DMS53 (cell line): Measurements from ENCODE around the gene SLAMF6.
A peak's percentile ranks its signal among the peaks of the same experiment; 100 is the strongest.

Experiments used
- DNase-seq: peaks from one replicate; lab custom pipeline; 2025; lab: John Stamatoyannopoulos, UW

SLAMF6 gene

DNA sequence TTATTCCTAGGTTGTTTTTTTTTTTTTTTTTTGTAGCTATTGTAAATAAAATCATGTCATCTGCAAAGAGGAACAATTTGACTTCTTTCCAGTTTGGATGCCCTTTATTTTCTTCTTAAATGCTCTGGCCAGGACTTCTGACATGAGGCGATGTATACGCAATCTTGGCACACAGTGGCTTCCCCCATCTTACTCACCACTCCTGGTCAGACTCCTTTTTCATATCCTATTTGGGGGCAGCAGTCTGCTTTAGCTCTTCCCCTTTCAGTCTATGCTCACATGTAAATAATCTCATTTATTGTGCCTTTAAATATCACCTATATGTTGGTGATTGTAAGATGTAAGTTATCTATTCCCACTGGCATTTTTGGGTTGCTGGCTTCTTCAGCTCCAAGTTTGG lies 56.1 kb downstream of the SLAMF6 start:
- DNase-seq, result no peak

DNA sequence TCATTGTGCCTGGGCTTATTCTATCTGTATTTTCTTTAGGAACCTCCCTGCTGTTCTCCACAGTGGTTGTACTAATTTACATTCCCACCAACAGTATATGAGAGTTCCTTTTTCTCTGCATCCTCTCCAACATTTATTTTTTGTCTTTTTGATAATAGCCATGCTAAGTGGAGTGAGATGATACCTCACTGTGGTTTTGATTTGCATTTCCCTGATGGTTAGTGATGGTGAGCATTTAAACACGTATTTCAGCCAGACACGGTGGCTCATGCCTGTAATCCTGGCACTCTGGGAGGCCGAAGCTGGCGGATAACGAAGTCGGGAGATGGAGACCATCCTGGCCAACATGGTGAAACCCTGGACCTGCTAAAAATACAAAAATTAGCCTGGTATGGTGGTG lies 57.9 kb downstream of the SLAMF6 start:
- DNase-seq, result no peak

DNA sequence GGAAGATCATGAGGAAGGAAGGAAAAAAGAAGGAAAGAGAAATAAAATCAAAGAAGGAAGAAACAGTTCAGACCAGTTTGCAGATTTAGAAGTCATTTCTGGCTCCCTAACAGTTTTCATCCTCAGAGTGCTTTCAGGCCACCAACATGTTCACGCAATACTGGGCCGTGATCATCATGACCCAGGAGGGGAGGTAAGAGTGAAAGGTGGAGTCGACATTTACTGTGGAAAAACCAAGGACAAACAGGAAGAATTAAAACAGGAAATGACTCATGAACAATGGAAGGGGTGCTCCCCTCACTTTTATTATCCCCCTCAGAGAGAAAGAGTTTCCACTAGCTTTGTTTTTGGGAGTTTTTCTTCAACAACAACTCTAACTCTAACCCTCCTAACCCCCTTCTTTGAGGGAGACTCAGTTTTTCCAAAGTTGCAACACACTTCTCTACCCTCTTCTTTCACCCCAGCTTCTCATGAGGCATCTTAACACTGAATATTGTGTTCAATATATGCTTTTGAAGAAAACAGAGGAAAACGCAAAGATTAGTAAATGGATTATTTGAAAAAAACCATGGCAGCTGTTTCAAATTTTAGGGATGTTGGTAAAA lies 62.3 kb downstream of the SLAMF6 start:
- peak; percentile 25 for DNase-seq

DNA sequence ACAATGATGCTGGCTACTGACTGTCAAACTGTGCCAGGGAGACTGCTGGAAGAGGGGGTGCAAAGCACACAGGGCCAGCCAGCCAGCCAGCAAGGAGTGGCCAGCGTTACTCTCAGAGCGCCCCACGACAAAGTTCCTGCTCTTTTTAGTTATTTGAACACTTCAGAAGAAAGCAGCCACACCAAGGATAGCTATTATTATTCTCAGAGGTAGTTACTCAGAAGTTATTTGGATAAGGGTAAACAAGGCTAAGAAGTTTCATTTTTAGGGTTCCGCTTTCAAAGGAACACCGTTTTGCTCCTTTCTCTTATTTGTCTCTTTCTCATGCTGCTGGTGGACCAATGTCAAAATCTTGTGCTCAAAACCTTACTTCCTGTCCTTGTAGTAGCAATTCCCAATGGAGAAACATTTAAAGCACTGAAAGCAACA lies 62.8 kb downstream of the SLAMF6 start:
- no peak for DNase-seq

DNA sequence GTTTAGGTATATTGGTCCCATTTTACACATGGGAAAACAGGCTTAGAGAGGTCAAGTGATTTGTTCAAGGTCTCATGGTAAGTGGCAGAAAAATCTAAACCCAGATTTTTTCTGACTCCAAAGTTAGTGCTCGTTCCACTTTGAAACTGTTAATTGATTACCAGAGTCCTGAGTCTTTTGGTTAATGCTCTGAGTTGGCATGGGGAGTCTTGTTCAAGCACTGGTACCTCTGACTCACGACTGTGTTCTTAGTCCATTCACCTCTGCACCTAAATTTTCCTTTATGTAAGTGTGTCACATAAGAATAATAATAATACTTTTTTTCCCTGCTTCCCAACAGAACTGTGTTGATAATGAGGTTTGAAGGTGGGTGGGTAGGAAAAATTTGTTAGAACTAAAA lies 63.4 kb downstream of the SLAMF6 start:
- DNase-seq, result no peak

DNA sequence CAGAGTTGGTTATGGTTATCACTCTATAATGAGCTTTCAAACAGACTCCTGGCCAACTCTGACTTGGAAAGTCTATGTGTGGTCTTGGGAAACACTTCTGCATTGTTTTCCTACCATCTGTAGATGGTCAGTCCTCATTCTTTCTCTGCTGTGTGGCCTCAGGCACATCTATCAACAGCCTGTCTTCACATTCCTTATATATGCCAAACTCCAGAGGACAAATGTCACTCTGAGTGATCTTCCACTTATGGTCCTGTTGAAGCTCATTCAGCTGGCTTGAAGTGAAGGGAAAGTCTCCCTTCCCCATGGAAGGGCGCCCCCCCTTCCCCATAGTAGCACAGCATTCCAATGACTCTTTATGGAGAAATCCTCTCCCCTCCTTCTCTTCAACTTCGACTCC lies 64.0 kb downstream of the SLAMF6 start:
- DNase-seq, result no peak

DNA sequence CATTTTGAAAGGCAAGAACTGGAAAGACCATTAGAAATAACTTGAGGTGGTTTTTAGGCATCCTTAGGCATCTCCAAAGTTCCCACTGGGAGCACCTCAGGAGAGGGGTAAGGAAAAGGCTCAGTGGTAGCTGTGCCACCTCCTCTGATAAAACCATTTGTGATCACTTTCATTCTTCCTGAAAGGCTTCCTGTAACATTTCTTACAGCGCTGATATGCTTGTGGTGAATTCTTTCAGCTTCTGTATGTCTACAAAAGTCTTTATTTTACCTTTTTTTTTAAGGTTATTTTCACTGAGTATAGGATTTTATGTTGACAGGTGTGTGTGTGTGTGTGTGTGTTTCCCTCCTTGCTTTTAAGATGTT lies 67.9 kb downstream of the SLAMF6 start:
- DNase-seq, result no peak

DNA sequence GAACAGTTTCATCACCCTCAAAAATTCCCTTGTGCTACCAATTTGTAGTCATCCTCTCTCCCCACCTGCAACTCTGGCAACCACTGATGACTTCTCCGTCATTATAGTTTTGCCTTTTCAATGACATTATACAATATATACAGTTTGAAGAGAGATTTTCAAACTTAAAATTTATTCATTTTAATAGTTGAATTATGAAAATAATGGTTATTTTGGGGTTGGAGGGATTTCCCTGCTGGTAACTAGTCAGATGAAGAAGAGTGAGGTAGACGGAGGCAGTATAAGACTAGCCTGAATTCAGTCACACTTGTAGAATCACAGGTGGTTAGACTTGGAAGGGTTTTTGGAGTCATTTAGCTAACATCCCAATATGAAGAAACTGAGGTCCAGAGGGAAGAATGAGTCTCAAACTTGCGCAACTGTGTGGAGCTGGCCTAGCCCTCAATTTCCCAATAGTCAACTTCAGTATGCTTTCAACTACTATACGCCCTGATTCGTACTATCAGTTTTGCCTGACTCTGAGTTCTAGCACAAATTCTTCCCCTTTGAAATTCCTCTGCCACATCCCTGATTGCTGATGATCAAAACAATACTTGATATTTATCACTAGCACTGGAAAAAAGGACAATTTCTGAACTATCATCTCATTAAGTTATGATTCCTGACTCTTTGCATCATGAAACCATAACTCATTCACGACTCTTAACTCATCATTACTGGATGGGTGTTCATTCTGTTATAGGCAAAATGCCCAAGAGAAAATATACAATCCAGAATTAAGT lies 68.5 kb downstream of the SLAMF6 start:
- no peak for DNase-seq

DNA sequence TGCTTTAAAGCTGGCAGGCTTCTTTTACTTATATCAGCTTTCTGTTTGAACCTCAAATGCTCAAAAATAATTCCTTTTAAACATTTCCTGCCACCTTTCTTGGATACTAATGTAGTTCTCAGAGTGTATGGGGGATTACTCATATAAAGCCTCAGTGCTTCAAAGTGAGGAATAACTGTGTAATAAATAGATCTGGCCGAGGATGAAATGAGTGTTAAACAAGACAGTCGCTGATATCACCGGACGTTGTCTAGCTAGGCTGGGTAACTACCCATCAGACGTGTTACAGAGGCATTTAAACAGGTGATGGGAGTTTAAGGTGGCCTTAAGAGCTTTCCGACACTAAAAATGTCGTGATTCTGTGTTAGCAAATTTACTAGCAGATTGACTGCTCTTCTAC lies 69.6 kb downstream of the SLAMF6 start:
- no peak for DNase-seq

DNA sequence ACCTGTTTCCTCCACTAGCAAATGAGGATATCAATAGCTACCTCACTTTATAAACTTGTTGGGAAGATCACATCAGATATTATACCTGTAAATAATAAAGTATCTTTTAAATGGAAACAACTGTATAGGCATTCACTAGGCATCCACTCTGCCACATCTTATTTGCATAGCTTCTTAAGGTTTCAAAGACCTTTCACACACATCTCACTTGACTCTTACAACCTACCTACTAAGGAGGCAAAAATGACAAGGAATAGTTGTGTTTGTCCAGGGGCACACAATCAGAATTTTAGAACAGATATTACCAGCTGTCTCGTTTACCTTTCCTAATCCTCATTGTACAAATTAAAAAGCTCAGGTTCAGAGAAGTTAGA lies 71.2 kb downstream of the SLAMF6 start:
- DNase-seq, result no peak

DNA sequence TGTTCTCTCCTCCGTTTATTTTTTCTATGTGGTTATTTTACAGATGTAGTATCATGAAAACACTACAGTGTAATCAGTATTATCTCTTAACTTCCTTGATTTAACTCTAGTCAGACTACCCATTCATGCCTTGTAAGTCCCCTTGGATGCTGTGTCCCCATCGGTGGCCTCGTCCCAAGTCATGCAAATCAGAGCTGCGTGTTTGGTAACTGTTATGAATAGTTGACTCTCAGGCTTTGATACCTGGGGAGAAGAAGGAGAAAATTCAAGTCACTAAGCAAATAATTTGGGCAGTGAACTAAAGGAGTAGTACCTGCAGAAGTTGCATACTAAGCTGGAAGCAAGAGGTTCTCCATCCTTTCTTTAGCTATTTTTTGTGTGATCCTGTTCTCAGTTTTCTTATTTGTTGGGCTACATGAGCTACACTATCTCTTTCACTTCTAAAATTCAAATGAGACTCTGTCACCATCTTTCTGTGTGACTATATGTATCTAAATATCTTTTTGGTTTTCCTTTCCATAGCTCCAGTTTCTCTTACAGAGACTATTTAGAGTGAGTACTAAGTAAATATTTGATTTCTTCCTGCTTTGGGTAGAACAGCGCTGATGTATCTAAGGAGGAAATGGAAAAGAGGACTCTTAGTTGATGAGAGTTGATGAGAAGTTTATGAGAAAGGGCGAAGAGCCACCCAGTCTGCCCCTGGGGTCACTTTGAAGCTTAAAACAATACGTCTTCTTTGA lies 71.8 kb downstream of the SLAMF6 start:
- DNase-seq, result peak; percentile 64

DNA sequence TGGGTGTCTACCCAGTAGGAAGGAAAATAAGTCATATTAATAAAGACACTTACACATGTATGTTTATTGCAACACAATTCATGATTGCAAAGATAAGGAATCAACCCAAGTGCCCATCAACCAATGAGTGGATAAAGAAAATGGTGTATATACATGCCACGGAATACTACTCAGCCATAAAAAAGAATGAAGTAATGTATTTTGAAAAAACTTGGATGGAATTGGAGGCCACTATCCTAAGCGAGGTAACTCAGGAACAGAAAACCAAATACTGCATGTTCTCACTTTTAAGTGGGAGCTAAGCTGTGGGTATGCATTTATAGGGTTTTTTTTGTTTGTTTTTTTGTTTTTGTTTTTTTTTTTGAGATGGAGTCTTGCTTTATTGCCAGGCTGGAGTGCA lies 73.6 kb downstream of the SLAMF6 start:
- DNase-seq, result no peak

DNA sequence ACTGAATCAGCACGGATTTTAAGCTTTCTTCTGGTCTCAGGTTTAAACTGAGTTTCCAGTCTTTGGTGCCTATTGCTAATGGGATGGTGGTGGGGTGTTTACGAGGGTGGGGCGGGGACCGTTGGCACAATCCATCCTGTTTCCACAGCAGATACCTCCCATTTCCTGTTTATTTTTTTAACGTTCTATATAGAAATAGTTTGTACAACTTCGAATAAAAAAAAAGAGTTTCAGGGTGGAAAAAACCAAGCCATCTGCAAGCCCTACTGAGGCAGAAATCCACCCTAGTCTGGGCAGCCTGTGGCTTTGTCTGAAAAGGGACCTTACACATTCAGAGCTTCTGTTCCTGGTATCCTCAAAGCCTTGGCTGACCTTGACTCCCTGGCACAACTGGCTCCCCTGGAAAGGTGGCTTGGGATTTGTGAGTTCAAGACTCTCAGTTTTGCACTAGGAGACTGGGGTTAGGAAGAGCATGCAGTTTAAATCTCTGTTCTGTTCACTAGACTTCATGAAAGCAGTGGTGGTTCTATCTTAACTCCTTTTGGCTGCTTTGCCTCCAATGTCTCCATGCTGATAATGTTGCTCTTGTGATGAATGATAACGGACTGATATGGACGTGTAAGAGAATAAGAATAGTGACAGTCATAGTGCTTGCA lies 76.0 kb downstream of the SLAMF6 start:
- no peak for DNase-seq

DNA sequence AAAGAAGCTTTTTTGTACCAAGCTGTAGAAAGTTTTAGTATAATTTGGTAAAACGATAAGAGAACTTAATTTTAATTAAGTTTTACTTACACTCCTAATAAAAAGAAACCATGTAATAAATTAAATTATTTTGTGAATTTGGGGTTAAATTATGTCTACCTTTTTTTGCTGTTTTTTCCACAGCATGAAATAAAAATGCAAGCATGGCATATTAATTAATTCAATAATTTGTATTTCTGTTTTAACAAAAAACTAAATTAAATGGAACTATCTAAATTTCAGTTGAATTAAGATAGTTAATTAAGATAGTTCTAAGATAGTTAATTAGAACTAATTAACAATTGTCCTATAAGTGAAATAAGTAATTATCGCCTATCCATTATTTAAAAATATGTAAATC lies 83.3 kb downstream of the SLAMF6 start:
- no peak for DNase-seq

DNA sequence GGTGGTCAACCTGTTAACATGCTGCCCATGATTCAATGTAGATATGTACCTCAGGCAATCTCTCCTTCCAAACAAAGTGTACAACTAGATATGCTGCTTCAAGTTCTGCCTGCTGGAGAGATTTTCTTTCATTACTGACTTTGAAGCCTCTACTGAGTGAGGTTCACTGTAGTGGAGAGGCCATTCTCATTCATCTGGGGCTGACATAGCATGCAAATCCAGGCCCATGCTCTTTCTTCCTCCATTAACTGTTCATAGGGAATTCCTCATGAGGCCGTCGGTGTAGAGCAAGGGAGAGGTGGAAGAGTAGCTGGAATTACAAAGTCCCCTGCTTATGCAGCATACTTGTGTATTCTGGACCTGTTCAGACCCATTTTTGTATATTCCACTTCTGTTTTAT lies 84.1 kb downstream of the SLAMF6 start:
- peak; percentile 13 for DNase-seq

DNA sequence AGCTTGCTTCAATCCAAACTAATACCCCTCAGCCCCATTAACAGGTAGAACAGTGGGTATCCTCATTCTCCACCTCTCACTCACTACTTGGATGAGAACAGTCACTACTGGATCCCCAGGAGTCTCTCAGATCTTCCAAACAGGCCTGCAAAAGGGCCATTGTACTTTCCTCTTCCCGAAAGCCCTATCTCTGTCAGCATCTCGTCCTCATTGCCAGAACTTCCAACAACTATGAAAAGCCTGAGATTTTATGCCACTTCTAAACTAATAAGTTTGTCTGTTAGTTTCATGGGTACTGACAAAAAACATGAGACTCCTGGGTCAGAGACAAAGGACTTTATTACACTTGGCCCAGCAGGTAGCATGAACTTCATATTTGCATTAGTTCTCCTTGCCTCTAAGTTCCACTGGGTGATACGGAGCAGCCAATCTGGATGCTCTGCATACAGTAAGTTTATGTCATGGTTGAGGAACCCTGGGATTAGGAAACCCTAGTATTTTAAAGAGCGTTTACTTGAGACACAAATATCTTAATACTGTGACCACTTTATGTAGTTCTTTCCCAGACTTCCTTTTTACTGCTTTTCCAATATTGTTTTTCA lies 84.6 kb downstream of the SLAMF6 start:
- no peak for DNase-seq

DNA sequence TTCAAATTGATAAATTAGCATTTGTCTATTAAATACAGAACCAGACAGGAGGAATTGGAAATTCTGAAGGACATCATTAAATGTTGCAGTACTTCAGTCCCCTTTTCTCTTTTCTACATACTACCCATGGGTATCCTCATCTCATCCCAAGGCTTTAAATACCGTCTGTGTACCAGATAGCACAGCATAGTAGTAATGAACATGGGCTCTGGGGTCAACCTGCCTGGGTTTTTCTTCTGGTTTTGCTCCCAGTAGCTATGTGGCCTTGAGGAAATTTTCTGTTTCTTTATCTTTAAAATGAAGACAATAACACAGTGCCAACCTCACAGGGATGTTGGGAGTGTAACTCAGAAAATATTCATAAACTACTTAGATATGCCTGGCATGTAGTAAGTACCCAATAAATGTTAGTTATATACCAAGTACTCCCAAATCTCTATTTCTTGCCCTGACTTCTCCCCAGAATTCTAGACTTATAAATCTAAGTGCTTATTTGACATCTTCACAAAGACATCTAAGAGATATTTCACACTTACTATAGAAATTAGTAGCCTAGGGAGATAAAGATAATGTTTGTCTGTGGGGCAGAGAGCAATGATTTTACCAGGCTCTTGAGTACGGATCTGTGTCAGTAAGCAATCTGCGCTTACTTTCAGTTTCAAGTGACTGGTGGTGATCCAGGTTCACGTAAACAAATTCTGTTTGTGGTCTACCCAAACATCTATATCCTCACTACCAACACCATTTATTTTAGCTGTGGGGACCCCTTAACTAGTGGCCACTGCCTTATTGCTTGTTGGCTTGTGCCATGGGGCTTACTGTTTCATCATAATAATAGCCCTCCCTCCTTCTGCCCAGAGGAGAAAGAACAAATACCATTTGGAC lies 85.4 kb downstream of the SLAMF6 start:
- DNase-seq, result peak; percentile 46

DNA sequence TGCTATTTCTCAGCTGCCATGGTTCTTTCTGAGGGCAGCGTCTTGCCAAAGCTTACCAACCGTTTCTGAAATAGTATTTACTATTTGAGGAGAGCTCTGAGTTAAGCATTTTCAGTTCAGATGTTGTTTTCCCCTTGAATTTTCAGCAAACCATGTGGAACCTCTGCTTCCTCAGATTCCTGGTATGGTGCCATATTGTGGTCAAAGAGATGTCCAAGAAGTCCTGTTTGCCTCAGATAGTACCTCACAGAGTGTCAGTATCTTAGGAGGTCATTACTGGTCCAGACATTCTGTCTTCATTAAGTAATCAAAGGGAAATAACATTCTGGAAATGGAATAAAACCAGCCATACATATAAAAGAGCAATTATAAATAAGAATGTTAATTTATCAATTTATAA lies 86.1 kb downstream of the SLAMF6 start:
- DNase-seq, result no peak
